Activated T-helper 1 cell treated with anti-CD3 and anti-CD28 coated beads, Interleukin-12 subunit alpha, Interleukin-12 subunit beta, Interleukin-2, Interleukin-4 antibody, amounts not matched to agents 30 ng/mL and 10 ng/mL and 1 ng/mL, durations not matched to agents 14 hours and 24 hours and 36 hours (primary cell): Measurements from ENCODE around the gene SPATS2. TPM values are rescaled to one million over a fixed set of nuclear protein-coding genes. Genes with fewer than 3 reads are reported as not detected.
A peak's percentile ranks its signal among the peaks of the same experiment; 100 is the strongest.
"Not testable (repeated sequence)": the region's sequence is repeated elsewhere in the genome, so short reads cannot be mapped to it uniquely, and the experiment has no call there.

Experiments
- DNase-seq: peaks from one replicate; pipeline ENCODE4 v3.0.0; 2021; ENCODE audit warnings: low spot score
- H3K27ac Mint-ChIP-seq: one replicate; pipeline ENCODE4 v1.8.0; 2021; ENCODE audit warnings: mild to moderate bottlenecking, mixed read lengths
- H3K27me3 Mint-ChIP-seq: one replicate; pipeline ENCODE4 v1.8.0; 2022; ENCODE audit warnings: mild to moderate bottlenecking, moderate library complexity, mixed read lengths; ENCODE audit not compliant: insufficient read depth
- H3K36me3 Mint-ChIP-seq: one replicate; pipeline ENCODE4 v1.8.0; 2021; ENCODE audit warnings: low read depth, mixed read lengths
- H3K4me1 Mint-ChIP-seq: one replicate; pipeline ENCODE4 v1.8.0; 2021; ENCODE audit warnings: low read depth, mixed read lengths
- H3K4me3 Mint-ChIP-seq: one replicate; pipeline ENCODE4 v1.8.0; 2021; ENCODE audit warnings: mild to moderate bottlenecking, moderate library complexity, mixed read lengths
- H3K9me3 Mint-ChIP-seq: one replicate; pipeline ENCODE4 v1.8.0; 2021; ENCODE audit warnings: mixed read lengths
- intact Hi-C: fragments of 100-400 bp; cut with micrococcal nuclease; formaldehyde crosslinking; loops from one replicate; pipeline ENCODE4 v1.15.1; 2024
- total RNA-seq: library from RNA; stranded (reverse); gene quantifications from 2 replicates; pipeline ENCODE4 v1.2.3, GENCODE V29; 2022

Gene SPATS2
- total RNA-seq, 1 donor from 2014 or later: 12.0 TPM

- Mint-ChIP-seq H3K27ac (peak overlapping the region; percentile 94), H3K36me3 (peaks cover 6% of the 10 kb centered on the region), H3K27me3 (no peaks in the 10 kb centered on the region), H3K4me1 (peaks cover 48% of the 10 kb centered on the region), H3K4me3 (peak overlapping the region; percentile 87), H3K9me3 (no peaks in the 10 kb centered on the region)
- peak; percentile 89 for DNase-seq
- intact Hi-C loops: loop anchor here (1.0 to 5.0 kb wide), 7 partner anchors 24 to 474 kb away; partner anchors contain the start of genes PRPF40B, TMBIM6 and TROAP
These were observed 446 bp upstream of the SPATS2 start for GRCh38 chr12:49366652-49367380.

DNA sequence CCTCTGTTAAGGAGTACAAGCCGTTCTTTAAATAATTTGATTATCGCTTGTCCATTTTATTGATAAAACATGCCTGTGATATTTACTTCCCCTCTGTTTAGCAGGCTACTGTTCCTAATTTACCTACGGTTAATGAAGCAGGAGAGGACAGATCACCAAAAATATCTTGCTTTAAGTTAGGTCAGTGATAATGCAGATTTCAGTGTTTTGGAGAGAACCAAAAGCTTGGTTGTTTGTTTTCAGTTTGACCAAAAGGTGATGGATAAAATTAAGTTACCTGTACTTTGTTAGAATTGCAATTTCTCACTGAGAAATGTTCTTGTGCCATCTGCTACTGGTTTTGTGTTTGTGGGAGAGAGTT lies 958 bp downstream of the SPATS2 start:
- H3K4me3 Mint-ChIP-seq: peak overlapping the region; percentile 87
- DNase-seq: no peak
- H3K9me3 Mint-ChIP-seq: no peaks in the 10 kb centered on the region
- H3K36me3 Mint-ChIP-seq: peaks cover 6% of the 10 kb centered on the region
- H3K27me3 Mint-ChIP-seq: no peaks in the 10 kb centered on the region
- no peak overlapping the region for H3K27ac Mint-ChIP-seq
- intact Hi-C loops: loop anchor here (2.0 to 5.0 kb wide), 3 partner anchors 83 to 374 kb away; partner anchors contain the start of genes PRPF40B and TMBIM6
- H3K4me1 Mint-ChIP-seq: peaks cover 48% of the 10 kb centered on the region

GRCh38 chr12:49369411-49370145 lies 2.3 kb downstream of the SPATS2 start:
- no peak overlapping the region for H3K27ac Mint-ChIP-seq
- H3K4me1 Mint-ChIP-seq: peaks cover 48% of the 10 kb centered on the region
- H3K4me3 Mint-ChIP-seq: peak overlapping the region; percentile 23

GRCh38 chr12:49370539-49370938 lies 3.3 kb downstream of the SPATS2 start:
- Mint-ChIP-seq H3K4me1 (peaks cover 52% of the 10 kb centered on the region), H3K4me3 (no peak overlapping the region), H3K36me3 (peaks cover 6% of the 10 kb centered on the region), H3K27ac (no peak overlapping the region), H3K9me3 (no peaks in the 10 kb centered on the region), H3K27me3 (no peaks in the 10 kb centered on the region)
- intact Hi-C loops: no loop called here
- no peak for DNase-seq

More at GRCh38 chr12:49369411-49370145, 2.3 kb downstream of the SPATS2 start:
- Mint-ChIP-seq H3K27me3 (no peaks in the 10 kb centered on the region), H3K36me3 (peaks cover 6% of the 10 kb centered on the region), H3K9me3 (no peaks in the 10 kb centered on the region)
- intact Hi-C loops: loop anchor here (2.0 to 5.0 kb wide), 3 partner anchors 81 to 373 kb away; partner anchors contain the start of genes PRPF40B and TMBIM6
- no peak for DNase-seq

DNA sequence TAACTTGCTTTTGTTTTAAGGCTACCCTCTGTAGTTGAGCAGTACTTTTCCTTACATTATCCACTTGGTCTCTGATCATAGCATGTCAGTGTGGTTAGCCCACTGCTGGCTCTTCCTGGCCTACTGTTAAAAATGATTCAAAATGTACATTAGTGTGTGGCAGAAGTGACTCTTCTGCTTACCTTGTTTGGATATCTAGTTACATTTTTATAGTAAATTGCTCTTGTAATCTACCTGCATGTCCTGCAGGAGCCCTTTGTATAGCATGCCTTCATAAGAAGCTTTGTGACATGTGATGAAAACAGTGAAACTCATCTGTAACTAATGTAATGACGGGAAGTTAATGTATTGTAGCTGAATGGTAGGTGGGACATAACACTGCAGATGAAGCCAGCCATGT lies 8.1 kb downstream of the SPATS2 start:
- peaks cover 6% of the 10 kb centered on the region for H3K36me3 Mint-ChIP-seq

GRCh38 chr12:49377386-49377785 lies 10.1 kb downstream of the SPATS2 start:
- DNase-seq: no peak
- Mint-ChIP-seq H3K27me3 (no peaks in the 10 kb centered on the region), H3K9me3 (no peaks in the 10 kb centered on the region), H3K4me1 (peaks cover 8% of the 10 kb centered on the region), H3K4me3 (no peak overlapping the region), H3K36me3 (no peaks in the 10 kb centered on the region), H3K27ac (no peak overlapping the region)
- intact Hi-C loops: no loop called here

More for the DNA sequence above, 8.1 kb downstream of the SPATS2 start:
- DNase-seq: no peak
- Mint-ChIP-seq H3K27ac (no peak overlapping the region), H3K27me3 (no peaks in the 10 kb centered on the region), H3K4me3 (no peak overlapping the region), H3K4me1 (peaks cover 20% of the 10 kb centered on the region), H3K9me3 (no peaks in the 10 kb centered on the region)
- intact Hi-C loops: no loop called here

DNA sequence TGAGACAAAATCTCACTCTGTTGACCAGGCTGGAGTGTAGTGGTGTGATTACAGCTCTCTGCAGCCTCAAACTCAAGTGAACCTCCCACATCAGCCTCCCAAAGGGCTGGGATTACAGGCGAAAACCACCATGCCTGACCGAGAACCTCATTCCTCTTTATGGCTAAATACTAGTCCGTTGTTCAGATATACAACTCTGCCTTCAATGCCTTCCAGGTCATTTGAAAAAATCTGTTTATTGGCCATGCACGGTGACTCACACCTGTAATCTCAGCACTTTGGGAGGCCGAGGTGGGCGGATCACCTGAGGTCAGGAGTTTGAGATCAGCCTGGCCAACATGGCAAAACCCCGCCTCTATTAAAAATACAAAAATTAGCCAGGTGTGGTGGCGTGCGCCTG lies 12.9 kb downstream of the SPATS2 start:
- H3K36me3 Mint-ChIP-seq, DNase-seq, H3K4me3 Mint-ChIP-seq, H3K9me3 Mint-ChIP-seq, intact Hi-C loops, H3K27ac Mint-ChIP-seq, H3K27me3 Mint-ChIP-seq, H3K4me1 Mint-ChIP-seq: not testable (repeated sequence)

DNA sequence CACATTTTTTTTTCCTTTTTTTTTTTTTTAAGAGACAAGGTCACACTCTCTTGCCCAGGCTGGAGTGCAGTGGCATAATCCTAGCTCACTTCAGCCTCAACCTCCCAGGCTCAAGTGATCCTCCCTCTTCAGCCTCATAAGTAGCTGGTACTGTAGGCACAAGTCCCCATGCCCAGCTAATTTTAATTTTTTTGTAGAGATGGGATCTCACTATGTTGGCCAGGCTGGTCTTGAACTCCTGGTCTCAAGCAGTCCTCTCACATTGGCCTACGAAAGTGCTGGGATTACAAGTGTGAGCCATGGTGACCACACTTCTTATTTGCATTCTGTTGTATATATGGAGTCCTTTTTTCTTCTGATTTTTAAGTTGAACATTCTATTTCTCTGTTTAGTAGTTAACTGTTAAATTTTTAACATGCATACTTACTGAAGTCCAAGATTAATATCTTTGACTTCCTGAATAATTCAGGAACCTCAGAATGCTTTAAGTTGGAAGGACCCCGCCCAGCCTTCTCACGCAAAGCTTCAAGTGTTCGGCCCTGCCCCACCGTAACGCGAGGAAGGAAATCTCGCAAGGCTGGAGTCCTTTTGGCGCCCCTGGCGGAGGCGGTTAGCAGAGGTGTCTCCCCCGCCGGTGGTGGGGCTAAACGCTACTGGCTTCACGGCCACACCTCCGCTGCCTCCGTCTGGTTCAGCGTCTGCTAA lies 21.6 kb downstream of the SPATS2 start:
- peaks cover 10% of the 10 kb centered on the region for H3K4me1 Mint-ChIP-seq

GRCh38 chr12:49389387-49389703 lies 22.1 kb downstream of the SPATS2 start:
- peaks cover 2% of the 10 kb centered on the region for H3K27me3 Mint-ChIP-seq
- no peaks in the 10 kb centered on the region for H3K9me3 Mint-ChIP-seq
- H3K4me1 Mint-ChIP-seq: peaks cover 10% of the 10 kb centered on the region
- DNase-seq: no peak
- intact Hi-C loops: no loop called here
- H3K4me3 Mint-ChIP-seq: no peak overlapping the region
- H3K27ac Mint-ChIP-seq: no peak overlapping the region
- H3K36me3 Mint-ChIP-seq: peaks cover 5% of the 10 kb centered on the region

More for the DNA sequence above, 21.6 kb downstream of the SPATS2 start:
- peaks cover 2% of the 10 kb centered on the region for H3K27me3 Mint-ChIP-seq
- no peak overlapping the region for H3K27ac Mint-ChIP-seq
- peak; percentile 53 for DNase-seq
- no peak overlapping the region for H3K4me3 Mint-ChIP-seq
- intact Hi-C loops: no loop called here
- H3K36me3 Mint-ChIP-seq: peaks cover 7% of the 10 kb centered on the region
- no peaks in the 10 kb centered on the region for H3K9me3 Mint-ChIP-seq

DNA sequence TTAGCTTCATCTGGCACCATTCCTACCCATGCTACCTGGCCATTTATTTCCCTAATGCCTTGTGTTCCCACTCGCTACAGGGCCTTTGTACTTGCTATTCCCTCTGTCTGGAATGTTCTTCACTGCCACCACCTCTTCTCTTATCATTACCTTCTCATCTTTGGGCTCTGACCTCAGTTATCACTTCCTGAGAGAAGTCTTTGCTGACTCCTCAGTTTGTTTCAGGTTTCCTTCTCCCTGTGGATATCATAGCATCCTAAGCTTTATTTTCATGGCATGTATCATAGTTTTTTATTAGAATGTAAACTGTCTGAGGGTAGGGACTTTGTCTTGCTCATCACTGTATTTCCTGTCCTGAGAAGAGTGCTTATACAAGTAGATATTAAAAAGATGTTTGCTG lies 29.7 kb downstream of the SPATS2 start:
- H3K36me3 Mint-ChIP-seq: no peaks in the 10 kb centered on the region
- peaks cover 3% of the 10 kb centered on the region for H3K27me3 Mint-ChIP-seq
- H3K4me1 Mint-ChIP-seq: no peaks in the 10 kb centered on the region
- intact Hi-C loops: no loop called here
- H3K9me3 Mint-ChIP-seq: no peaks in the 10 kb centered on the region
- H3K27ac Mint-ChIP-seq: no peak overlapping the region
- H3K4me3 Mint-ChIP-seq: no peak overlapping the region
- DNase-seq: no peak

DNA sequence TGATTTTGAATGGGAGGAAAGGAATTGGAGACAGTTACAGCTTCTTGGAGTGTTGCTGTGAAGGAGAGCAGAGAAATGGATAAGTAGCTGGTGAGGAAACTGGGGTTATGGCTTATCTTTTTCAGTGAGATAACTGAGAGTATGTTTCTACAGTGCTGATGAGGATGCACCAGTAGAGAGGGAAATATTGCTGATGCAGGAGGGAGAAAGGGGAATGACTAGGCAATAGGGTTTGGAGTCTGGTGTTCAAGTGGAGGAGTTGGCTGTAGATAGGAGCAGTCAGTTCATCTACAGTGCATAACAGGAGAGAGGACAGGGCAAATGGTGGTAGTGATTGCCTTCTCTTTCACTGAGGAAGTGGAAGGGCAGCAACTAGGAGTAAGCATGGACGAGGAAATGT lies 33.0 kb downstream of the SPATS2 start:
- intact Hi-C loops: no loop called here
- H3K4me3 Mint-ChIP-seq: no peak overlapping the region
- no peaks in the 10 kb centered on the region for H3K36me3 Mint-ChIP-seq
- peaks cover 10% of the 10 kb centered on the region for H3K4me1 Mint-ChIP-seq
- no peaks in the 10 kb centered on the region for H3K9me3 Mint-ChIP-seq
- DNase-seq: no peak
- no peak overlapping the region for H3K27ac Mint-ChIP-seq
- H3K27me3 Mint-ChIP-seq: peaks cover 3% of the 10 kb centered on the region

GRCh38 chr12:49403971-49404450 lies 36.7 kb downstream of the SPATS2 start:
- no peak for DNase-seq
- Mint-ChIP-seq H3K4me3 (no peak overlapping the region), H3K4me1 (peaks cover 10% of the 10 kb centered on the region), H3K9me3 (no peaks in the 10 kb centered on the region), H3K36me3 (no peaks in the 10 kb centered on the region), H3K27ac (no peak overlapping the region), H3K27me3 (peaks cover 3% of the 10 kb centered on the region)
- intact Hi-C loops: no loop called here

- peaks cover 10% of the 10 kb centered on the region for H3K4me1 Mint-ChIP-seq
- peaks cover 3% of the 10 kb centered on the region for H3K36me3 Mint-ChIP-seq
- no peak for DNase-seq
- no peak overlapping the region for H3K4me3 Mint-ChIP-seq
- intact Hi-C loops: no loop called here
- no peak overlapping the region for H3K27ac Mint-ChIP-seq
- peaks cover 3% of the 10 kb centered on the region for H3K27me3 Mint-ChIP-seq
- no peaks in the 10 kb centered on the region for H3K9me3 Mint-ChIP-seq
These were observed 37.7 kb downstream of the SPATS2 start for GRCh38 chr12:49404956-49405355.
